HG03039 (cell line): ENCODE measurements around the gene DNAJC3.
"Not testable (repeated sequence)": the region's sequence is repeated elsewhere in the genome, so short reads cannot be mapped to it uniquely, and the experiment has no call there.

Experiments used
- ATAC-seq: cut with Tn5 transposase; IDR thresholded peaks from one replicate; pipeline ENCODE4 v1.9.1; 2021; ENCODE audit warnings: mild to moderate bottlenecking, moderate library complexity; ENCODE audit not compliant: unreplicated experiment

DNAJC3 gene

DNA sequence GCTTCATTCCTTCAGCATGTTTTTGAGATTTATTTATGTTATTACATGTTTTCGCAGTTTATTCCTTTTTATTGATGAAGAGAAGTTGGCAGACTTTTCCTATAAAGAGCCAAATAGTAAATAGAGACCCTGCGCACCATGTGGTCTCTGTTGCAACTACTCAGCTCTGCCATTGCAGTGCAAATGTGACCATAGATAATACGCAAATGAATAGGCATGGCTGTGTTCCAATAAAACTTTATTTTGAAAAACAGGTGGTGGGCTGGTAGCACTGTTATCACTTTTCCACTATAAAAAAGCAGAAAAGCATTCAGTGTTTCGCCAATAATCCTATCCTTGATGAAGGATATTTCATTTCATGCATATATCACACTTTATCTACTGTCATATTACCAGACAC is 95.0 kb downstream of the DNAJC3 start:
- no peak for ATAC-seq

DNA sequence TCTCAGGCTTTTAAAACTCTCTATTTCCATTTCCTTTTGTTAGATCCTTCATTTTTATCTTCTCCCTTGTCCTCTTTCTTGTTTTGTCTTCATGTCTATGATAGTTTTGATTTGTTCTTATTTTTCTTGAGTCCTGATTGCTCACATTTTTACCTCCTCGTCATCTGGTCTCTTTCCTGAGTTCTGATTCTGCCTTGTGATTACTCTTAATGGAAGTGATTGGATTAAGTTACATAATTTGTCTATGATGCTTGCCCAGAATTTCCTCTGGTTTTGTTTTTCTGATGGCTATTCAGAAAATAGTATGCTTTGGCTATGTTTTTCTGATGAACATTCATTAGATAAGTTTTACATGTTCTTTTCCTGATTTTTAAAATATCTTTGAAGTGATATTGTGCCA is 102.6 kb downstream of the DNAJC3 start:
- ATAC-seq = no peak

DNA sequence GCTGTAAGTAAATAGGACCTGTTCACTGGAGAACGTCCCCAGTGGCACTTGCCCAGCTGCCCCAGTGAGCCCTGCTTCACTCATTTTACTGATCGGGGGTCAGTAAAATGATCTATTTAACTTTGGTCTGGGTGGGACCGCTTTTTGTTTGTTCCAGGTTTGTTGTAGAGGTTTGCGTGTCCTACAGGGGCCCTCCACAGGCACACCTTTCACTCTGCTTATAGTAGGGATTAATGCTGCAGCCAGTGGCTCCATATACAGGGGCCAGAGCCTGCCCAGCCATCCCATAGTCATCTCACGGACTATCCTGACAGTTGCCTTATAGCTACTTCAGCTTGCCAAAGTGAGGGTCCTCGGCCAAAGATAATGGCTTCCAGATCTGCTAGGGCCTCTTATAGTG is 104.1 kb downstream of the DNAJC3 start:
- ATAC-seq = no peak

DNA sequence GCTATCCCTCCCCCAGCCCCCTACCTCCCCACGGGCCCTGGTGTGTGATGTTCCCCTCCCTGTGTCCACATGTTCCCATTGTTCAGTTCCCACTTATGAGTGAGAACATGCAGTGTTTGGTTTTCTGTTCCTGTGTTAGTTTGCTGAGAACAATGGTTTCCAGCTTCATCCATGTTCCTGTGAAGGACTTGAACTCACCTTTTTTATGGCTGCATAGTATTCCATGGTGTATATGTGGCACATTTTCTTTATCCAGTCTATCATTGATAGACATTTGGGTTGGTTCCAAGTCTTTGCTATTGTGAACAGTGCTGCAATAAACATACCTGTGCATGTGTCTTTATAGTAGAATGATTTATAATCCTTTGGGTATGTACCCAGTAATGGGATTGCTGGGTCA is 105.0 kb downstream of the DNAJC3 start:
- not testable (repeated sequence) for ATAC-seq

DNA sequence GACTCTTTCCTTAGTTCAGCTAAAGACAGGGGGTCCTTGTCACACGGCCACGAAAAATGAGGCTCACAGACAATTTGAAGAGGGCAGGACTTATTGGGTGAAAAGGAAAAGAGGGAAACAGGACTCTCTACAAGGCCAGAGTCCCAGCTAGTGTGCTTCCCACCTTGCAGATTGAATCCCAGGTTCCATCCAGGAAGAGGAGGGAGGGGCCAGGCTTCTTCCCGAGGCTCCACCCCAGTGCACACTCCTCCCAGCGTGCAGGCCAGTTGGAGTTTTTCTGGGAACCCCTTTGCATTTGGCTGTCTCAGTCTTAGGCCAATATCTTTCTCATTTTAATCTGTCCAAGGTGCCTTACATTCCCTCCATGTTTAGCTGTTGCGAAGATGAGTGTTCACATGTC is 106.8 kb downstream of the DNAJC3 start:
- no peak for ATAC-seq

DNA sequence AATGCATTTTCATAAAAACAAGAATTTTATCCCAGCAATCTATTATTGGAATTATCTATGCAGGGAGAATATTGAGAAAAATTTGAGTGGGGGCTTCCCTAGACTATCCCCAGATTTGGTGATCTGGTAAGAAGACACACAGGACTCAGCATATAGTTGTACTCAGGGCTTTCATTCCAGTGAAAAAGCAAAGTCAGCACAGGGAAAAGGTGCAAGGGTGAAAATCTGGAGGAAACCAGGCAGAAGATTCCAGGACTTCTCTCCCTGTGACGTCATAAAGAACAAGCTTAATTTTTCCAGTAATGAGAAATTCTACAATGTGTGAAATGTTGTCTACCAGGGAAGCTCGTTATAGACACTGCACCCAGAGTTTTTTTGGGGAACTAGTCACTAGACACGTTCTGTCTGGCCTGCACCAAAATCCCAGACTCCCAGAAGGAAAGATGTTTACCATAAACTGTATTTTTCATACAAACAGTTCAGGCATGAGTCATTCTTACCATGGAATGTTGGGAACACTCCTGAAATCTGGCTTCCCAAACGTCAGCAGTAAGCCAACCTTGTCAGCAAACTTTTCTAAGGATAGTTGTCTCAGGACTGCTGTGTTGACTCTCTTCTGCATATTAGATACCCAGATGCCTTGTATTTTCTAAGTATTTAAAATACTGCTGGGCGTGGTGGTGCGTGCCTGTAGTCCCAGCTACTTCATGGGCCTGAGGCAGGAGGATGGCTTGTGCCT is 107.4 kb downstream of the DNAJC3 start:
- no peak for ATAC-seq

DNA sequence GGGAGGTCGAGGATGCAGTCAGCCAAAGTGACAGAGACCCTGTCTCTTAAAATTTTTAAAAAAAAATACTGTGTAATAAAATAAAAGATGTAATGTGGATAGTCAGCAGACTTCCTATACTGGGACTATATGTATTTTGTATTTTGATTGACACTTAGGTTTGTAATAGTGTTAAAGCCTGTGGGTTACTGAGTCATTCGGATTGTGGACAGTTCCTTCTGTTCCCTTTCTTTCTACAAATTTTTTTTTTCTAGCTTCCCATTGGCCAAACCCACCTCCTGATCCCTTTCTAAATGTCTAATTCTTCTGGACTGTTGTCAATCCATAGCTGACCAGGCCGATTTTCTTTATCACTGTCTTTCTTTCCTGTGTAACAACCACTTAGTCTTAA is 108.0 kb downstream of the DNAJC3 start:
- ATAC-seq = no peak

DNA sequence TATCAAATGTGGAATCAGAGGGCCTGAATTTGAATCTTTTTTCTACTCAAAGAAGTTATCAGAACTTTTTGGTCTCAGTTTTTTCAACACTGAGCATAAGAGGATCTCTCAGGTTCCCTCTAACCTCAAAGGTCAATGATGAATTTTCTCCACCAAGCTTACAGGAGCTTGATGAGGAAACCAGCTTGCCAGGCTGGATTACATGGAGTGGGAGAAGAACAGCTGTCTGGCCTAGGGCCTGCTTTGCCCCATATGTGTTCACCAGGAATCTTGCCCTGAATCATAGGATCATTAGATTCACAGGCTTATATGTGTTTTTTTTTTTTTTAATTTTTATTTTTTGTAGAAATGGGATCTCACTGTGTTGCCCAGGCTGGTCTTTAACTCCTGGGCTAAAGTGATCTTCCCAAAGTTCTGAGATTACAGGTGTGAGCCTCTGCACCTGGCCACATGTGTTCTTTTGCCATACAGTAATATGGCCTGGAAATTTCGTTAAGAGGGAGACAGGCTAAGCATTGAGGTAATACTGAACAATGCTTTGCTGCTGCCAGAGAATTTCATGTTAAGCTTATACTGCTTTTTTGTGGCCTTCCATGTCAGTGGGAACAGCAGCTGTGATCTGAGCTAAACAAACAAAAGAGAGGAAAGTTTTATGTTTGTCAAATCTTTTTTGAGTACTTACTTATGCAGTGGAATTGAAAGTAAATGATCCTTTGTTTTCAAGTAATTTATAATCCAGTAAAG is 110.6 kb downstream of the DNAJC3 start:
- ATAC-seq = no peak

- ATAC-seq = no peak
Measured at GRCh38 chr13:95788100-95788463, 111.1 kb downstream of the DNAJC3 start.

DNA sequence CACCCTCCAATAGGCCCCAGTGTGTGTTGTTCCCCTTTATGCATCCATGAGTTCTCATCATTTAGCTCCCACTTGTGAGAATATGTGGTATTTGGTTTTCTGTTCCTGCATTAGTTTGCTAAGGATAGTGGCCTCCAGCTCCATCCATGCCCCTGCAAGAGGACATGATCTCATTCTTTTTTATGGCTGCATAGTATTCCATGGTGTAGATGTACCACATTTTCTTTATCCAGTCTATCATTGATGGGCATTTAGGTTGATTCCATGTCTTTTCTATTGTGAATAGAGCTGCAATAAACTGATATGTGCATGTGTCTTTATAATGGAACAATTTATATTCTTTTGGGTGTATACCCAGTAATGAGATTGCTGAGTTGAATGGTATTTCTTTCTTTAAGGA is 112.4 kb downstream of the DNAJC3 start:
- not testable (repeated sequence) for ATAC-seq

DNA sequence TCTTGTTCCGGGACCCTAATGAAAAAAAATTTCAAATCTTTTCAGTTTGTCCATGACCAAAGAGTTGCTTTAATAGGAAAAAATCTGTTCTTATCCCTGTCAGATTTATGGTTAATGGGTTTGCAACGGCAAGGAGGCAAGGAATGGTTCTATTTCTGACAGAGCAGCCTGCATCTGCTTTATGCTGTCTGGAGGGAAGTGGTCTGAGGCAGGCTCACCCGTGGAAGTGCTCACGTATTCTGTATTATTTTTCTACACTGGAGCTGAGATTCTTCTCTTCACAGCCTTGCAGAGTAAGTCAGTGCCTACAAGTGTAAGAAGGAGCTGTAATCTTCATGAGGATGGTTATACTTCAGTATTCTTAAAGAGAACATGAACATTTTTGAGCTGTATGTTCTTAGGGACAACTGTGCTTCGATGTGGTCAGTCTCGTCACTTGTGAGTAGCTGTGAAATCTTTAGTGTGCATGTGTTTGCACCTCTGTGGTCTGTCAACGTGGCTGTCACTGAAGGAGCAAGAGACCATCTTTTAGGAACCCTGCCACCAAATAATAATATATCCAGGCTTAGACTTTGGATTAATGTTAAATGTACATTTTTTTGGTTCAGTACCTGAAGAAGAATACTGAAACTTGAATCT is 114.3 kb downstream of the DNAJC3 start:
- ATAC-seq = no peak

- ATAC-seq = no peak
Measured at GRCh38 chr13:95793018-95793555, 116.1 kb downstream of the DNAJC3 start.

DNA sequence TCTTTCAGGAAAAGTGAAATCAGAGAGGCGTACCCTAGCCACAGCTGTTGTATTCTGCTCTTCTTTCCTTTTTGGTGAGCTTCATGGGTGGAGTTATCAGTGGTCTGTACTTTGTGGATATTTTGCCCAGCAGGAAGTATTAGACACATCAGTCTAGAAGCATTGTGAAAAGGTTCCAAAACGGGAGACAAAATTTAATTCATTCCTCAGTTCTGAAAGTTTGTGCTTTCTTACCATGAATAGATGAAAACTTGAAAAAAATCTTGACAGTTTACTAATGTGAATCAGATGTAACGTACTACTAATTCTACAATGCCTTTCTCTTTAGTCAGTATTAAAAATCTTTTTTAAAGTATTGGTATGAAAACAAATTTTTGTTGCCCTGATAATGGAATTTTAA is 116.8 kb downstream of the DNAJC3 start:
- no peak for ATAC-seq

DNA sequence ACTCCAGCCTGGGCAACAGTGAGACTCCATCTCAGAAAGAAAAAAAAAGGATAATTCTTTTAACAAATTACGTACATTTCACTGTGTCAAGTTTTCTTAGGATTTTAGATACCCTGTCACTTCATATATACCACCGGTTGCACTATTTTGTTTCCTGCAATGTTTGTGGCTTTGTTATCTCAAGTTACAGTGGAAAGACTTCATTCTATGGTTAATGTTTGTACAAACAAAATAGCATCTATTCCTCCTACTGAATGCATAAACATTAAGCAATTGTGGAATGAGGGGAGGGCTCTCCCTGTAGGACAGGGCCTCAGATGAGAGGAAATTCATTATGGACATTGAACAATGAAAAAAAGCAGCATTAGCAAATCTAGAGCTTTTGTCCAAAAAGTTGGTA is 120.1 kb downstream of the DNAJC3 start:
- no peak for ATAC-seq

DNA sequence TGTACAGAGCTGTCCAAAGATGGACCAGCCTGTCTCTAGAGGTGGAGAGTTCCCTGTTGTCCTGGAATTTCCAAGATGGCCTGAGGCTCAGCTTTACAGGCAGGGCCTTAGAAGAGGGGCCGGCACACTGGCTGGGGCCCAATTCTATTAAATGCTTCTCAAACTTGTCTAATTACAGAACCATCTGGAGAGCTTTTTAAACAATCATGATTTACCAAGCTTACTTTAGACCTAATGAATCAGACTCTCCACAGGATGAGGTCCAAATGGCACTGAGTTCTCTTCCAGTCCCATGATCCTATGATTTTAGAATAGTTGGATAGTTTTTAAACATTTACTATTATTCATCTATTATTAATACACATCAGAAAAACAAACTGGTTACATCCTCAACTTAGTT is 123.5 kb downstream of the DNAJC3 start:
- ATAC-seq = no peak

GRCh38 chr13:95801825-95802224 is 124.9 kb downstream of the DNAJC3 start:
- ATAC-seq = no peak

DNA sequence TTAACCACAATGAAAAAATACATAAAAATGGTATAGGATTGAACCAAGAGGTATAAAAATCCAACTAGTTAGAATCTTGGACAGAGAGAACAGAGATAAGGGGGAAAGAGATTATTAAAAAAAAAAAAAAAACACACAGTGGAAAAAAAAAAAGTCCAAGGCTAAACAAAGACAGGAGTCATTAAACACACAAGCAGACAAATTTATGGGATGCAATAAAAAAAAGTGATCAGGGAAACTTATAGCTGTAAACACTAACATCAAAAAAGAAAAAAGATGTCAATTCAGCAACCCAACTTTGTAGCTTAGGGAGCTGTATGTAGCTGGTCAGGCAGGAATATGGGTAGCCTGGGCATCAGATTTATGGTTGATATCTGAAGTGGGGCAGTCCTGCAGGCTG is 129.0 kb downstream of the DNAJC3 start:
- no peak for ATAC-seq

DNA sequence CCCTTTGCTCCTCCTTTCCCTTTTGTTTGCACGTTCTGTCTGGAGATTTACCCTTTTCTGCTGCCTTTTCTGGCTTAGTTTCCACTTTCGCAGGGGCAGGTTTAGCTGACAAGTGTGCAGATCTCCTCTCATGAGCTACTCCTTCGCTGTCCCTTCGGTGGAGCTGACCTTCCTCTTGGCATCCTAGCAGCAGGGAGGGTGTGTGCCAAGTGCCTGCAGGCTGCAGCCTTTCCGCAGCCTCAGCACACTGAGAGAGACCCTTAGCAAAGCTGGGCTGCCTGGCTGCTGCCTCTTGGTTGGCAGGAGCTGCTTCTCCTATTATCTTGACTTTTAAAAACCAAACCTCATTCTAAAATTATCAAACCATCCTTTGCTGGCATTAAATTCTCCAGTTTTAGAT is 132.5 kb downstream of the DNAJC3 start:
- no peak for ATAC-seq

DNA sequence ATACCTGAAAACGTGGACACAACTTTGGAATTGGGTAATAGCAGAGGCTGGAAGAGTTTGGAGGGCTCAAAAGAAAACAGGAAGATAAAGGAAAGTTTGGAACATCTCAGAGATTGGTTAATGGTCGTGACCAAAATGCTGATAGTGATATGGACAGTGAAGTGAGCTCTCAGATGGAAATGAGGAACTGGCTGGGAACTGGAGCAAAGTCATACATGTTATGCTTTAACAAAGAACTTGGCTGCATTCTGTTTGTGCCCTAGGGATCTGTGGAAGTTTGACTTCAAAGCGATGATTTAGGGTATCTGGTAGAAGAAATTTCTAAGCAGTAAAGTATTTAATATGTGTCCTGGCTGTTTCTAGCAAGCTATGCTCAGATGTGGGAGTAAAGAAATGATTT is 136.2 kb downstream of the DNAJC3 start:
- no peak for ATAC-seq

- ATAC-seq = no peak
Measured at GRCh38 chr13:95814495-95814894, 137.6 kb downstream of the DNAJC3 start.

GRCh38 chr13:95822303-95822702 is 145.4 kb downstream of the DNAJC3 start:
- ATAC-seq = no peak

GRCh38 chr13:95833126-95833525 is 156.2 kb downstream of the DNAJC3 start:
- no peak for ATAC-seq
